Activated CD4-positive, alpha-beta T cell treated with anti-CD3 and anti-CD28 coated beads, Interleukin-2, Interleukin-6, amounts not matched to agents 100 ng/mL and 50 ng/mL, durations not matched to agents 16 hours and 8 hours (primary cell): Measurements from ENCODE around the gene NCOA7.
"Not testable (repeated sequence)": the region's sequence is repeated elsewhere in the genome, so short reads cannot be mapped to it uniquely, and the experiment has no call there.

Experiments
- DNase-seq: peaks from one replicate; pipeline ENCODE4 v3.0.0-alpha.2; 2020

The NCOA7 gene

DNA sequence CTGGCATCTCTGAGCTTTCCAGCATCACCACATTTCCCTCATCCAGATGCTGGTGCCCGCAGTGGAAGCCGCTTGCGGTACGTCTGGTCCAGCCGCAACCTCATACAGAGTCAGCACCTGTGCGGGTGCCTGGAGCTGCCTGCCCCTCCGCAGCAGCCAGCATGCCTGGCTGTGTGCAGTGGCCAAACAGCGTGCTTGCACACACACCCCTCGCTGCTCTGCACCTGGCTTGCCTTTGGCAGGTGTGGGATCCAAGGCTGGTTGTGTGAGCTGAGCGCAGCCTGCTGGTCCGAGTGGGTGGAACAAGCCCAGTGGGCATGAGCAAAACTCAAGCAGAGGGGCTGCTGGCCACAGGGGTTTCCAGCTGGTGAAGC lies 162.7 kb downstream of the NCOA7 start:
- no peak for DNase-seq

DNA sequence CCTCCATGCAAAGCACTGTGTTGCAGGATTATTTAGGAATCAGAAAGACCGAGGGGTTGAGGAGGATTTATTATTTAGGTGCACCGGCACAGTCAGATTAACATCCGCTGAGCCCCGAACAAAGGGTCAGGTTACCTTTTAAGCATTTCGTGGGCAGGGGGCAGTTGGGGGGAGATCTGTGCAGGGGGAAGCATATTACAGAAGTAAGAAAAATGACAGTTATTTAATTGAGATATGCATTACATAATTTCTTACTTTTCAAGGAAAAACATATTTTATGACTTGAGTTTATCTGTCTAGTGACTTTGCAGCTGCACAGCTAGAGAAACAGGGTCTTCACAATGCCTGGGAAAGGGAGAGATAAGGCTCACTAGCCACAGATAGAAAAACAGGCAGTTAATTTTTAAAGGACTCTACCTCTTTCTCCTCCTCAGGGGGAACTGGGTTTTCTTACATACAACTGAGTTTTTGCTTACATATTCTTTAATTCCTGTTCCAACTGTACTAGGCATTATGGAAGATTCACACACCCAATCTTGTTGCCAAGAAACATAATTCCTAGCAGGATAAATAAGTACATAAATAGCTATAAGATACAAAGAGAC lies 164.1 kb downstream of the NCOA7 start:
- no peak for DNase-seq

DNA sequence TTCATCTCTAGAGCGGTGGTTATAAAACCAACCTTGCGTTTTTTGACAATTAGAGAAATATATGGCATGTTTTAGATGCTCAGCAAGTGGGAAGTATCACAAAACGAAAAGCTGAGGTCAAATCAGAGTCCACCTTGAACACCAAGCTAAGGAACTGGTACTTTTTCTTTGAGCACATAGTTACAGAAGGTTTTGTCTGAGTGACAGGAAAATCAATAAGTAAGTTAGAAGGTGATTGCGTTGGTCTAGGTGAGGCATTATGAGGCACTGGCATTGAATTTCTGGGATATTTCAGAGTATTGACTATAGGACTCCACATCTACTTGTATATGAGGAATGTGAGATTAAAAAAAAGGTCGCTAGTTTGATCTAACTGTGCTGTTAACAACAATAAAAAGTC lies 165.2 kb downstream of the NCOA7 start:
- no peak for DNase-seq

DNA sequence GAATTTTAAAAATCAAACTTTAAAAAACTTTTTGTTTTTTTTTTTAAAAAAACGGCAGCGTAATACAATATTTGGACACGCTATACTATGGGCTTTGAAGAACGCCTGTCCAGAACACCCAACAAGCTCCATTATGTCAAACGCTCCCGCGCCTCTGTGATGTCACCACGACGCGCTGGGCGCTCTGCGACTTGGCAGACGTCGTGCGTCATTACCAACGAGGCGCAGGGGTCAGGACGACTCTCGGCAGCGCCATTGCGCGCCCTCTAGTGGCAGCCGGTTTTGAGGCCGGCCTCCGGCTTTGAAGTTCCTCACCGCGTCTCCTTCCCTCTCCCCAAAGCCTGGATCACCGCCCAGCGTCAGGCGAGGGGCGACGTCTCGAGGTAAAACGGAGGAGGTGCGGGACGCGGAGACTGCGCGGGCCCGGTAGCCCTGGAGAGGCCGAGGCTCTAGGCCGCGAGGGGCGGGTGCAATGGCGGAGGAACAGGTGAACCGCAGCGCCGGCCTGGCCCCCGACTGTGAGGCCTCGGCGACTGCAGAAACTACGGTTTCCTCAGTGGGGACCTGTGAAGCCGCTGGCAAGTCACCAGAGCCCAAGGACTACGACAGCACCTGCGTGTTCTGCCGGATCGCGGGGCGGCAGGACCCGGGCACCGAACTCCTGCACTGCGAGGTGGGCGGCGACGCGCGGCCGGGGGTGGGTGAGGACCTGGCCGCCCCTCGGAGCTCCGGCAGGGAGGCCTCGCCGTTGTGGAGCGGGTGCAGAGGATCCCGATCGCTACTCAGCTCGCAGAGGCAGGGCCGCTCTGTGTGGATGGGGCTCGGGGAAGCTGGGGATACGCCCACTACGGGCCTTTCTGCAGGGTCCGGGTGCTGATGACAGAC lies 166.0 kb downstream of the NCOA7 start, which contains the start of gene HINT3:
HINT3 (plus strand) TSS at position 265 of the 885 bp plus-strand sequence; CDS start at position 473, 208 bp downstream.
- DNase-seq: peak; percentile 98

DNA sequence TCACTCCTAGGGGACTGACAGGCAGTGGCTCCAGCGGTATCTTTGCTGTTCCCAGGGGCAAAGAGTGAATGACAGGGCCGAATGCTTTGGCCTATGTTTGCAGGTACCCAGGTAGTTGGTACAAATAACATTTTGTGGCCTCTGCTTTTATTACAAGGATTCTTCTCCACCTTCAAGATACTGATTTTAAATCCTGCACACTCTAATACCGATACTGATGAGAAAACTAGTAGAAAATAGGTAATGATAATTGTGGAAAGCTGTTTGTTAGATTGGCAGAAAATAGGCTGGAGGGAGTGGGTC lies 166.6 kb downstream of the NCOA7 start:
- DNase-seq: no peak

DNA sequence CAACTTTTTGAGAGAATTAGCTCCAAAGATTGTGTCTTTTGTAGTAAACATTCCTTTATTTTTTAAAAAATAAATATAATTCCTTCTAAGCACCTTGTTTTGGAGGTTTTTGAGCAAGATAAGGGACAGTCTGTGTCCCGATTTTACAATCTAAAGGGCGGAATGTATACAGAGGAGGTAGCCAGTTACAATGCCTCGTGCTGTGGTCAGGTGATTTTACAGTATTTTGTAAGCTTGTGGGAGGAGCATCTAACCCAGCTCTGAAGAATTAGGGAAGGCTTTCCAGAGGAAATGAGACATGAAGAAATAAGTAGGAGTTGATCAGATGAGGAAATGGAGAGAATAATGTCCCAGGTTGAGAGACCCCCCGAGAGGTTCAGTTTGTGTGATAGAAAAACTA lies 167.1 kb downstream of the NCOA7 start:
- DNase-seq: peak; percentile 8

DNA sequence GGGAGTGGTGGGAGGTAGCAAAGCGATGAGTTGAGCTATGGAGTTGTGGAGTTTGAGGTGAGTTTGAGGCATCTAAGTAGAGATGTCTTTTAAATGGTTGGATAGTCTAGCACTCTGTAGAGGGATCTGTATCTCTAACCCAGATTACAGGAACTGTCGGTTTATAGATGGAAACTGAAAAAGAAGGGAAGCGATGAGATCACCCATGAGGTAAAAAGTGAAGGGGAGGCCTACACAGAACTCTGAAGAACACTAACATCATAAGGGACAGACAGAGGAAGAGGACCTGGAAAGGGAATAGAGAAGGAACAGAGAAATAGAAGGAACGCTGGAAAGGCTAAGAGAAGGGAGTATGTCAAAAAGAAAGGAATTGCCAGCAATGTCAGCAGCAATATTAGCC lies 168.3 kb downstream of the NCOA7 start:
- DNase-seq: no peak

DNA sequence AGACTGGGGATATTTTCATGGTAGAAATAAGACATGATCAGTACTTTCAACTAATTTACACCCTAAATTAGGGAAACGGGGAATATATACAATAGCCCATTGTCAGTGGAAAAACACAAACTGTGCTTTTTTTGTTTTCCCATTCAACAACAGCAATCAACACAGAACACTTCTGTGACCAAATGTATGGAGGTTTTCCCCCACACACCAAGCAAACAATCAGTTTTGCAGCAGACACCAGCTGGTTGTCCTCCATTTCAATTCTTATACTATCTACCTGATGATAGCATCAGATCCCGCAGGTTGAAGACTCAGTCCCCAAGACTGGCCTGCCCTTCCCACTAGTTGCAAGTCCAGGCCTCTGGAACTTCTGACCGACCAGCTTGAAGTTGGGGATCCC lies 170.4 kb downstream of the NCOA7 start:
- no peak for DNase-seq

DNA sequence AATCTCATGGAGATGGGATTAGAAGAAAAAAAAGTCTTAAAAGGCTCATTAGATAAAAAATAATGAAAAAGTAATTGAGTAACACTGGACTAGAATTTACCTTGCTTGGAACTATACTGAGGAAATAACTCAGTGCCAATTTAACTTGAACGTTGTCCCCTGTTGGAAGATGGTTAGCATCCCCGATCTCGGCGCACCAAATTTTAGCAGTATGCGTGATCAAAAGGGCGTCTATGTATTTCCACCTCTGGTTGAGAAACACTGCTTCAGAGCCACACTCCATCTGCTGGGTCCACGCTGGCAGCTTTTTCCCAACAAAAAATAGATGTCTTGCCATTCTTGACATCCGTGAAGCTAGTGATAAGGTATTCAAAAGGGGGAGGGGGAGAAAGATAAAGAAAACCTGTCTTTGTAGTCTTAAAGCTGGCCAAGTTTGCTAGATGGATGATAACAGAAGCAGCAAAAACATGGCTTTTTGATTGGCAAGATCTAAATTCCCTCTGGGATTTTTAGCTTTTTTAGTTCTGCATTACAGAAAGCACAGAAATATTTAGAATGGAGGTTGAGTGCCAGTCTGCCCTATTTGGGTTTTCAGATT lies 172.2 kb downstream of the NCOA7 start:
- DNase-seq: no peak

DNA sequence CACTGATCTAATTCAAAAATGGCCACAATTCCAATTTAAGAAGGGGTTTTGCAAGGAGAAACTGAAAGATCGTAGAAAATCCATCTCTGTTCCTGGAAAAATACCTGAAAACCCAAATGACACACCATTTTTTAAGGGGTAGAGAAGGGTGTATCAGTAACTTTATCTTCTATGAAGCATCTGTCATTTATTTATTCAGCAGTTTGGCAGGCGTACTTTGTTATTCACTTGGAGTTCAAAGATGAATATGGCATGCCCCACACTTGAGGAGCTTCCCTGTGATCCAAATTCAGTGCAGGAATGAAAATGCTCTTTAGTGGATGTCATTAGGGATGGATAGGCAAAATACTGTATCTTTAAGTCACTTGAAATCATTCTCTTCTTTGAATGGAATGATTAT lies 173.1 kb downstream of the NCOA7 start:
- no peak for DNase-seq

DNA sequence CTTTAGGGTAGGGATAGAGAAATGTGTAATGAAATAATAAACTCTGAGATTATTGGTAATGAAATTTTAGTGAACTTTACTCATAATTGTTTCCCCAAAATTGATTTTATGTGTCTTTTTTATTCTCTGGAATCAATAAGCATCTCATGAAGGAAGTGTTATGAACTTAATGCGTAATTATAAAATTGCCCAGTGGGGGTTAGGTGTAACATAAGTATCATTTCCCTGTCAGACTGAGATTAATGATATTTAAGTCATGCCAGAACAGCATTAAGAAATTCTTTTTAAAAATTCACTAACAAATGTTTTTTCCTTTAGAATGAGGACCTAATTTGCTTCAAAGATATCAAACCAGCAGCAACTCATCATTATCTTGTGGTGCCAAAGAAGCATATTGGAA lies 175.8 kb downstream of the NCOA7 start:
- no peak for DNase-seq

DNA sequence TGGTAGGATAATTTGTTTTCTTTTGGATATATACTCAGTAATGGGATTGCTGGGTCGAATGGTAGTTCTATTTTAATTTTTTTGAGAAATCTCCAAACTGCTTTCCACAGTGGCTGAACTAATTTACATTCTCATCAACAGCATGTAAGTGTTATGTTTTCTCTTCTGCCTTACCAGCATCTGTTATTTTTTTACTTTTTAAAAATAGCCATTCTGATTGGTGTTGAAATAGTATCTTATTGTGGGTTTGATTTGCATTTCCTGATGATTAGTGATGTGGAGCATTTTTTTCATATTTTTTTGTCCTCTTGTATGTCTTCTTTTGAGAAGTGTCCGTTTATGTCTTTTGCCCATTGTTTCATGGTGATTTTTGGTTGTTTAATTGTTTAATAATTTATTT lies 177.7 kb downstream of the NCOA7 start:
- no peak for DNase-seq

DNA sequence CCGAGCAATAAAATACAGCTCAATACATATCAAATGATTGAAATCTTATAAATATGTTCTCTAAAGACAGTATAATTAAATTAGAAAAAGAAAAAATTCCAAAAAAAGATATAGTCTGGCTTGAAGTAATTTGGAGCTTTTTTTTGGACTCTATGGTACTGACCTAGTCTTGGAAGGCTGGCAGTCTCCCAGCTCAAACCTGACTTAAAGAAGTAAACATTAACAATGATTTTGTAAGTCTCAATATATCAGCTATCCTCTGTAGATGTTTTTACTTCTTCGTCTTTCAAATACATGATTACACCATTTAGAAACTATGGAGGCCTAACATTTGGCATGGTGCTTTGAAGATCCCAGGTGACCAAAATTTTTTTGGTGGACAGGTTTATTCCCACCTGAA lies 180.0 kb downstream of the NCOA7 start:
- DNase-seq: no peak

DNA sequence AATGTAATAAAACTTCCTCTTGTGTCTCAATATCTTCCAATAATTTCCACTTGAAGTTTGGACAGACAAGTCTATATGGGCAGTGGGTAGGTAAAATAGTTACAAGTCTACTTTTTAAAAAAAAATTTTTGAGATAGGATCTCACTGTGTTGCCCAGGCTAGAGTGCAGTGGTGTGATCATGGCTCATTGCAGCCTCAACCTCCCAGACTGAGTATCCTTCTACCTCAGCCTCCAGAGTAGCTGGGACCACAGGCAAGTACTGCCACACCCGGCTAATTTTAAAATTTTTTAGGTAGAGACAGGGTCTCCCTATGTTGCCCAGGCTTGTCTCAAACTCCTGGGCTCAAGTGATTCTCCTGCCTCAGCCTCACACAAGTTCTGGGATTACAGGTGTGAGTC lies 181.7 kb downstream of the NCOA7 start:
- not testable (repeated sequence) for DNase-seq

DNA sequence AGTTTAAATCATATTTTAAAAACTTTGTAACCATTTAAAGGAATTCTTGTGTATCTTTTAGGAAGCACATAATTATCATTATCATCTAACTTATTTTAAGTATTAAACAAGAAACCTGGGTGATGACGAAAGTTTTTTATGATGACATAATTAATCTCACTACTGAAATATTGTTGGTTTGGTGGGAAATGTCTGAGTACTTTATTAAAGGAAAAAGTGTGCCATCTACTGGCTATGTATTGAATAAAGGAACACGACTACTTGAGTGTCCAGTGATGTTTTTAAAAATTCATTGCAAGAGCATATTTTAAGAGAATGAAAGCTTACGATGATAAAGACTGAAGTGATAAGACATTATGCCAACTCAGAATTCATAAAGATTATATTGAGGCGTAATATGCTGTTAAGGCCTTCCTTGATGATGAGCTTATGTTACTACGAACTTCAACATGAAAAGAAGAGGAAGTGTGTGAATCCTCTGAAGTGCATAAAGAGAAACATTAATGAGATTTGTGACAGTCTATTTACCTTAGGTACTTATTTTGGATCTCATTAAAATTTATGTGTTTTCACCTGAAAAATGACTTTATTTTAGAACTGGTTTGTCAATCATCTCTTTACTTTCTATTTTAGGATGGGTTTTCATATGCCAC lies 183.6 kb downstream of the NCOA7 start:
- DNase-seq: peak; percentile 53

DNA sequence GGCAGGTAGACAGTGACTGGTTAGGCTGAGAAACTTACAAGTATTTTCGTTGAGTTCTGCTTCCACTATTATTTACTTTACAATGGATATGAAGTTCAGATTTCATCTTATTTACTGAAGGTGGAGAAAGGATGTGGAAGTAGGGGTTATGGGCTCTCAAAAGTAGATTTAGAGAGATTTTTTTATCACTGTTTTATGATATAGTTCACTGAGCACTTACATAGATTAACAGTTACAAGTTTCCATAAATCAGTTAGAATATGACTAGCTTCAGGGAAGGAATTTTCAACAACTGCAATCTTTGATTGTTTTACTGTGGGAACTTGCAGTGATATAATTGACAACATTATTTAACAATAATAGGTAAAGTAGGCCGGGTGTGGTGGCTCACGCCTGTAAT lies 188.3 kb downstream of the NCOA7 start:
- no peak for DNase-seq
